Stimulated activated CD8-positive, alpha-beta memory T cell treated with anti-CD3 and anti-CD28 coated beads, Interleukin-4, amount 100 ng/mL, for 4 hours (primary cell): Measurements from ENCODE around the gene PLCB4.
"Not testable (repeated sequence)": the region's sequence is repeated elsewhere in the genome, so short reads cannot be mapped to it uniquely, and the experiment has no call there.

ENCODE experiments used
- DNase-seq, 2 donors: peaks; one replicate each; pipeline ENCODE4 v3.0.0-alpha.2; 2020; ENCODE audit warnings: low read depth in 2 of 2, low spot score in 1 of 2

The PLCB4 gene

DNA sequence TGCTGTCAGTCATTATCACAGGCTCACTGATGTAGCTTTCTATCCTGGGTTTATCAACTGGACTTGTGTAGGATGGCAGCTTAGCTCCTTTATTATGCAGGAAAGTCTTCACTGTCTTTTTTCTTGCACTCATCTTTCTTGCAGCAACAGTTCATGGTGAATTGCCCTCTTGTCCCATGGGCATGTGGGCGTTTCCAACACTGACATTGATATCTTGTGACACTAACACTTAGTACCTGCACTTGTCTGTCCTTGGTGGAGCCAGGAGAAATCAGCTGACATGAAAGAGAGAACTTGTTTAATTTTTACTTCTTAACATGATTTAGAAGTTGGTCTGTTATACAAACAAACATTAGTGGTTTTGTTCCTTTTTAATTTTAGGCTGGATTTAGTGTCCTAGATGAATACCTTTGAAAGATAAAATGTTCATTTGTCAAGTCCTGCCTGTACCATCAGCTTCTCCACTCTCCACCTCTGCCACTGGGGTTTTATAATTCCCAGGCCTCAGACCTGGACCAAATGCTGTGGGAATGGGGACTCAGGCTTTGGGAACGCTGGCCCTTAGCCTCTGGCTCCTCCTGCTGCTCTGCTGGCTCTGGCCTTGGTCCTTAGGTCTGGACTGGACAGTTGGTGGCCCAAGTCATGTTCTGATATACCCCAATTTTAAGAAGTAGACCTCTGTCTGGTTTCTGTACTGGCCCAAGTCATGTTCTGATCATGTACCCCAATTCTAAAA, 284.5 kb downstream of the PLCB4 start:
- no peak for DNase-seq

DNA sequence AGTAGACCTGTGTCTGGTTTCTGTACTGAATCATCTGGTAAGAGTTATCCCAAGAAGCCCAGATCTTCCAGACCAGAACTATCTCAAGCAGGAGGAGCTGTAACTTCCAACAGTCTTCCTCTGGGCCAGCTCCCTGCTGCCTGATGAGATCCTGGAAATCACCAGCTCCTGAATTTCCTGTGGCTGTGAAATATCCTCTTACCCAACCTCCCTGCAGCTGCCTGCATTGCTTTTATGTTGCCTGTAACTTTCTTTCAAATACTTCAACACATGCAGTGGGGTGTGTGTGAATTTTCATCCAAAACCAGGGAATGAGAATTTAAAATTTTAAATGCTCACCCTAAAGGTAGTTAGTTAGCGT, 285.0 kb downstream of the PLCB4 start:
- no peak for DNase-seq

DNA sequence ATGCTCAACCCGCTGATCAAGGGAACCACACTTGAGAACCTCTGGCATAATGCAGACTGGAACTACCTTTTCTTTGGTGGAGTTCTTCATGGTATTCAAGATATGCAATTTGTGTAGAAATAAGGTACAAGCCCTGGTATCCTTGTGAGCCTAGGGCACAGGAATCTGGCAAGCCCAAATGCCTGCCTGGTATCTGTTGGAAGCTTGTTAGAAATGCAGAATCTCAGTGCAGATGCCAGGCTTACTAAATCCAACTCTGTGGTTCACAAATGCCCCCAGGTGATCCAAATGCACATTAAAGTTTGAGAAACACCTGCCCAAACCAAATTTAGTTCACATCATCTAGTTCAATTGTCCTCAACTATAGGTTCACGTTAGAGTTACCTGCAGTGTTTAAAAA, 285.7 kb downstream of the PLCB4 start:
- DNase-seq = no peak

DNA sequence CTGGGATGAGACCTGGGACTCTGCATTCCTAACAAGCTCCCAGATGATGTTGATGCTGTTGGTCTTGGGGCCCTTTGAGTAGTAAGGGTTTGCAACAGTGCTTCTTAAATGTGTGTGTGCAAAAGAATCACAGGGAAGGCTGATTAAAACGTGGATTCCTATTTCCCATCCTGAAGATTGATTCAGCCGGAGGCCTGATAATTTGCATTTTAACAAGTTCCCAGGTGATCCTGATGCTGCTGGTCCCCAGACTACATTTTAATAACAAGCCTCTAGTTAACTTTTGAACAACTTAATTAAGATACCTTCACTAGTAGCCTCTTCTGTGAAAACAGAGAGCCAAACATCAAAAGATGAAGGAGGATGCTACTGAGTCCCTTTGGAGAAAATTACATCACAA, 289.1 kb downstream of the PLCB4 start:
- DNase-seq = no peak

DNA sequence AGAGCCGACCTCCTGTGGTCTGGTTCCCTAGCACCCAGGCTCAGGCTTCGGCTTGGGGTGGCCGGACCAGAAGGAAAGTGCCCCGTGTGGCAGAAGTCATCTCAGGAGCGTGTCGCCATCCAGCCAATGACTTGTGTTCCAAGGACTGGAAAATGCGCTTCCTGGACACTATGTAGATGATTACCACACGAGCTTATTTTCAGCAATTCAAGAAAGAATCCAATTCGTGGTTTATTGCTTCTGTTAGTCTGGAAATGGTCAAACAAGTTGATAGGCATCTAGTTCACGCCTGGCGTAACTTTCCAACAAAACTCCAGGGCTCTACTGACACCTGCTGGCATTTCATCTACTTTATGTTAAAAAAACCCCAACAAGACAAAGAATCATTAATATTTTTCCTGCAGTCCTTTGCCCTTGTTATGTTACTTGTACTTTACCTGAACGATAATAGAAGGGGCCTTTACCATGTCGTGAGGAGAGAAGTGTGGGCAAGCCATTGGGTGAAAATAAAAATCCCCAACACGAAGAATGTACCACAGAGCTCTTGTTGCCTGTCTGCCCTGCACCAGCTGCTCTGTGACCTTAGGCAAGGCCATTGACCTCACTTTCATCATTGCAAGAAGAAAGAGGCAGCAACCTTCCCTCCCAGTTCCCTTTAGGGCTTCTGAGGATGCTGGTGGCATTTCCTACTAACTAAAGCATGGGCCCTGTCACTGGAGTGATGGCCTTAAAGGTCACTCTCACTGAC, 290.8 kb downstream of the PLCB4 start:
- DNase-seq = no peak

DNA sequence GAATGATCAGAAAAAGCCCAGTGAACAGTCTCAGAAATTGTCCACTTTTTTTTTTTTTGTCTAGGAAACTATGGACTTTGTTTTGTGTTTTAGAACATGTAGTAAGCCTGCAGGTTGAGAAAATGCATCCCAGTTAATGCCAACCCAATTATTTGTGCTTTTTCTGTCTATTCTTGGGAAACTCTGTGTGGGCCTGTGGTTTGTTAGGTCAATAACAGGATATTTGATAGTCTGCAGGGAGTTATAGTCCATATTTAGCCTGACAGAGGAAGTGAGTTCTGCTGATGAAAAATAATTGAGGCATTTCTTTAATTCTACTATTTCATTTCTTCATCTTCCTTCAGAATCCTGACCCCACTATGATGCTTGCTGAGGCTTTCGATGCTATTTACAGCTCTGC, 291.5 kb downstream of the PLCB4 start:
- DNase-seq = no peak

DNA sequence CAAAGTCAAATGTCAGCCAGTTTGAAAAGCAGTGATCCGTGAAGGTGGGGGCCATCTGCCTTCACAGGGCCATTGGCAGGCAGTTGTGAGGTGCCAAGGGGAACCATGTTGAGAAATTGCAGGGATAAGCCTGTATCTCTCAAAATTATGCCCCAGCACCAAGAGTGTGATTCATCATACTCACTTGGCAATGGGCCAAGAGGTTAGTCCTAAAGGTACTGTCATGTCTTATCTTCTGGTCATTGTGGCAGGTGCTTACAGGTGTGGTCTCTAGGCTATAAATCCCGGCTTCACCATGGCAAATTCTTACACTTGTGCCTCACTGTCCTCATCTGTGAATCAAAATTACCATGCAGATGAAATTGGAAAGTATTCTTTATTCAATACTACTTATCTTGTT, 294.8 kb downstream of the PLCB4 start:
- no peak for DNase-seq

DNA sequence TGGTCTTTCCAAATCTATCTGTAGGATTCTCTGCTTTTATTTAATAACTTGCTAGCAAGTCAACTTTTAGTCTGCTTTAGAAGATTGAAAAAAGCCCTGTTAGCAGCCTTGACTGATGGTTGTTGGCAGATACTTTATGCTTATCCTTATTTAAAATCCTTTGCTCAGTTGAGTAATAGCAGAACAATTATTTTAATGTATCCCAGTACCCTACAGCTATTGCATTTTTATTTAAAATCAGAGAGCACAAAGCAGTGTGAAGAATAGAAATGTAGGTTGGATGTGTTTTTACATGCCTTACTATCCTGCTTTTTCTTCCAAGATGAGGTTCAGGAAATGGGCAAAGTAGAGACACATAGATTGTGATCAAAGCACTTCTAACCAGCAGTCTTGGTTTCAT, 298.4 kb downstream of the PLCB4 start:
- DNase-seq = no peak

DNA sequence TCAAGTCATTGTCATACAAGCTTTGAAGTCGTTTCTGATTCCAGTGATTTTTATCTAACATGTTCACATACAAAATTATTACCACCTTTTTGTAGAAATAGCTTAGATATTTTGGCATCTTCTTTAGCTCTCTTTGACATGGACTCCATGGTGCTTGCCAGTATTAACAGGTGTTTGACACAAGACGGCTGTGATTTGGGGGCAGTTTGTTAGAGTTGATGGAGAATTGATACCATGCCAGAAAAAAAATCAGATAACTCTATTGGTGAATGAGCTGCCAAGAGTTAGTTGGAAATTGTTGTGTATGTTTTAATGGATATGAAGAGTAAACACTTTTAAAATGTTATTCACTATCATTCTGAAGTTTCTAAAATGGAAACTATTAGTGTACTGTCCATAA, 298.9 kb downstream of the PLCB4 start:
- no peak for DNase-seq

DNA sequence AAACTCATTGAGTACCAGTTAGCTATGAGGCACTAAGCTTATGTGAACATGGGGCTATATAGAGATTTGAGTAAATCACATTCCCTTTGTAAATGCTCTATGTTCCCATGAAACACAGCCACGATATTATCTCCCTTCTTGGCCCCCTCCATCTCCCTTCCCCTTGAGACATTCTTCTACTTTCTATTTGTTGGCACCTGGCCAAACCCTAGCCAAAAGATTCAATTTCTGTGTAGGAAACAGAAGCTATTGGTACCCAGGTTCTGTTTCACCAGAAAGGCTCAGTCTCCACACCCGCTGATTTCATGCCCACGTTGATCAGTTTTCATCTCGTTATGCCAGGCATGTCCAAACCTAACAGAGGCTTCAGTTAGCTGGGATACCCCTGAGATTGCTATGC, 300.0 kb downstream of the PLCB4 start:
- DNase-seq = no peak

DNA sequence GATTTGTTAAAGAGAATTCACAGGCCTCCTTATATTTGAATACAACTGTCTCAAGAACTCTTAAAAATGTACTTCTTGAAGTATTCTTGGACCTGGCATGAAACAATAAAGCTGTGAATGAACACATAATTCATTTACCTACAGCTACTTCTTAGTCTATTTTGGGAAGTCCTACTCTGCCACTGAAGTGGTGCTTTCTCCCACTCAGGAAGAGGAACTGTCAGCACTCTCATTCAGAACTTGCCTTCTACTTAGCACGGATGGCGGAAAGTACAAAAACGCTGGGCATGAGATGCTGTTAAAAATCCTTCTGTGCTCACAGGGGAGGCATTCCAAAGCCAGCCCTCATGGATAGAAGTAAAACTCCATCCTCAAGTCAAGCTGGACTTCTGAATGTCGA, 300.7 kb downstream of the PLCB4 start:
- DNase-seq = no peak

DNA sequence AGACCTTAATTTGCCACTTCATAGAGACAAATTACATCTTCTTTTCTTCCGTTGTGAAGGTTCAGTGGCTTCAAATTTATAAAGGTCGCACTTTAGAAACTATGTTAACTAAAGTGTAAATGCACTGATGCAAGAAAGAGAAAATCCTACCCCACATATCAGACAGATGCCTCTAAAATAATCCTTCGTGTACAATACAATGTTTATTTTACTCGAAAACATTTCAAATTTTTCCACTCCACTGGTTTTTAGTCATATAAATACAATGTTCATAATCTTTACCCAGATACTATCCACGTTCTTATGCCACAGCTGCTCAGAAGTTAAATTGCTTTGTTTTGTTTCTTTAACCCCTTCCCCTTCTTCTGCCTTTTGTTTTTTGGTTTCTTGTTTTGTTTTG, 305.2 kb downstream of the PLCB4 start:
- DNase-seq = no peak

DNA sequence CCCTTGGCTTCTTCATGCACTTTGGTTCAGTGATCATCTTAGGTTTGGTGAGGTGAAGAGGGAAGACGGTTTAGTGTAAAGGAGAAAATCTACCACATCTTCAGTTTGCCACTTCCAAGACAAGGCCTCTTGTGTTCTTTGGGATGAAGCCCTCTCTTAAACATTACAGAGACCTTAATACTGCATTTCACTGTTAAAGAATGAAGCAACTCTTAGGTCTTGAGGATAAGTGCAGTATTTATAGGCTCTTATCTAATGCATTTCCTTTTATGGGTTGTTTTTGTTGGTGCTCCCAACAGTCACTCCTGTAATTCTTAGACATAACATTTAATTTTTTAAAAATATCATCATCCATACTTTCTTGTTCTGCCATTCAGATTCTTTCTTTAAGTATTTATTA, 305.6 kb downstream of the PLCB4 start:
- no peak for DNase-seq

DNA sequence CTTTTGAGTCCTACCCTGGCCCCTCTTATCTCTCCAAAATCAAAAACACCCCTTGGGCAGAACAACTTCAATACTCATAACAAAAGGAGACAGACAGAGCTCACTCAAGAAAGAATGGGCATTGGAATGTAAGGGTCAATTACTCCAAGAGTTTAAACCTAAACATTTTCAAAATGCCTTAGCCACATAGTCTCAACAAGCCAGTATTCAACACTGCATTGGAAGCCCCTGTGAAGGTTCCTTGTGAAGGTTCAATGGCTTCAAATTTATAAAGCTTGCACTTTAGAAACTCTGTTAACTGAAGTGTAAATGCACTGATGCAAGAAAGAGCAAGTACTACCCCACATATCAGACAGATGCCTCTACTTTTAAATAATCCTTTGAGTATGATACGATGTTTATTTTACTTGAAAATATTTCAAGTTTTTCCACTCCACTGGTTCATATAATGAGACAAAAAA, 306.4 kb downstream of the PLCB4 start:
- DNase-seq = no peak

DNA sequence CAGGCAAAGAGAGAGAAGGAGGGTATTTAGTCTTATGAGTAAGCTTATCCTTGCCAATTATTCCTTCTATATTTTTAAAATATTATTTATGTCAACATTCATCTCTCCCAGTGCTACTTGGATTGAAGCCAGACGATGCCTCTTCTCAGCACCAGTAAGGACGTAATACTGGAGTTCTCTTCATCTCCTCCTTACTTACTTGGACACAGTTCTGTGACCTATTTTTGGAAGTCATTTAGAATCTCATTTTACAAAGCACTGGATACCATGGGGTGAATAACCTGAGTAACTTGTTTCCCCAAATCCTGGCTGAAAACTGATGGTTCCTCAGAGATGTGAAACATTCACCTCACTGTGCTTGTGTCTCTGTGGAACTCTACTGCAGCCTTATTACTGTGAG, 308.1 kb downstream of the PLCB4 start:
- DNase-seq = no peak

DNA sequence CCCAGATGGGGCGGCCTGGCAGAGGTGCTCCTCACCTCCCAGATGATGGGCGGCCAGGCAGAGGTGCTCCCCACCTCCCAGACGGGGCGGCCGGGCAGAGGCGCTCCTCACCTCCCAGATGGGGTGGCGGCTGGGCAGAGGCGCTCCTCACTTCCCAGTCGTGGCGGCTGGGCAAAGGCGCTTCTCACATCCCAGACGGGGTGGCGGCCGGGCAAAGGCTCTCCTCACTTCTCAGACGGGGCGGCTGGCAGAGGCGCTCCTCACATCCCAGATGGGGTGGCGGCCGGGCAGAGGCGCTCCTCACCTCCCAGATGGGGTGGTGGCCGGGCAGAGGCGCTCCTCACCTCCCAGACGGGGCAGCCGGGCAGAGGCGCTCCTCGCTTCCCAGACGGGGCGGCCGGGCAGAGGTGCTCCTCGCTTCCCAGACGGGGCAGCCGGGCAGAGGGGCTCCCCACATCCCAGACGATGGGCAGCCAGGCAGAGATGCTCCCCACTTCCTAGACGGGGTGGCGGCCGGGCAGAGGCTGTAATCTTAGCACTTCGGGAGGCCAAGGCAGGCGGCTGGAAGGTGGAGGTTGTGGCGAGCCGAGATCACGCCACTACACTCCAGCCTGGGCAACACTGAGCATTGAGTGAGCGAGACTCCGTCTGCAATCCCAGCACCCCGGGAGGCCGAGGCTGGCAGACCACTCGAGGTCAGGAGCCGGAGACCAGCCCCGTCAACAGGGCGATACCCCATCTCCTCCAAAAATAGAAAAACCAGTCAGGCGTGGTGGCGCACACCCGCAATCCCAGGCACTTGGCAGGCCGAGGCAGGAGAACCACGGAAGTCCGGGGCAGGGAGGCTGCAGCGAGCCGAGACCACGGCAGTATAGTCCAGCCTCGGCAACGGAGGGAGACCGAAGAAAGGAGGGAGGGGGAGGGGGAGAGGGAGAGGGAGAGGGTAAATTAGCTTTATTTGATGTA, 316.7 kb downstream of the PLCB4 start:
- DNase-seq = not testable (repeated sequence)

DNA sequence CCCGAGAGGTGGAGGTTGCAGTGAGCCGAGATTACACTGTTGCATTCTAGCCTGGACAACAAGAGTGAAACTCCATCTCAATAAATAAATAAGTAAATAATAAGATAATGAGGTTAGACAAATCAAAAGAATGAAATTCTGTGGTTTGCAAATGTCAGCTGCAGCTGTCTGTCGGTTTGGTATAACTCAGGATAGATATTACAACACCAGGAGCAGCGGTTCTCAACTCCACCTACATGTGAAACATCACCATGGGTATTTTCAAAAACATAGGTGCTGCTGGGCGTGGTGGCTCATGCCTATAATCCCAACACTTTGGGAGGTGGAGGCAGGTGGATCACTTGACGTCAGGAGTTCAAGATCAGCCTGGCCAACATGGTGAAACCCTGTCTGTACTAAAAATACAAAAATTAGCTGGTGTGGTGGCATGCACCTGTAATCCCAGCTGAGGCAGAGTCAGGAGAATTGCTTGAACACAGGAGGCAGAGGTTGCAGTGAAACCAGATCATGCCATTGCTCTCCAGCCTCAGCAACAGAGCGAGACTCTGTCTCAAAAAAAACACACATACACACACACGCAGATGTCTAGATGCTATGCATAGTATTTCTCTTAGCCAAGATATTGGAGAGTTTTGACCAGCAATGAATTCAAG, 319.4 kb downstream of the PLCB4 start:
- DNase-seq = no peak

DNA sequence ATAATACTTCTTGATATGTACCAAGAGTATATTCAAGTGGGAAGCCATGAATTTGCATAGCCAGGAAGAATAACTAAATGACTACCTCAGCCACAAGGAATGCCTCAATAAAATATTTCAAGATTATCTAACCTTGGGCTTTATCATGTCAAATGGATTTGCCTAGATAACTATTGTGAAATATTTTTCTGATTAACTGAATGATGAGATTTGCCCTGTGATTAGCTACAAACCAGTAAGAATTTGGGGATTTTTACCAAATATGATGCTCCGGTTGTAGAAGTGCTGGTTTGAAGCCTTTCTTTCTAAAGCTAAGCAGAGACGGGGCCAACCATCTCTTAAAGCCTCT, 319.9 kb downstream of the PLCB4 start:
- no peak for DNase-seq

DNA sequence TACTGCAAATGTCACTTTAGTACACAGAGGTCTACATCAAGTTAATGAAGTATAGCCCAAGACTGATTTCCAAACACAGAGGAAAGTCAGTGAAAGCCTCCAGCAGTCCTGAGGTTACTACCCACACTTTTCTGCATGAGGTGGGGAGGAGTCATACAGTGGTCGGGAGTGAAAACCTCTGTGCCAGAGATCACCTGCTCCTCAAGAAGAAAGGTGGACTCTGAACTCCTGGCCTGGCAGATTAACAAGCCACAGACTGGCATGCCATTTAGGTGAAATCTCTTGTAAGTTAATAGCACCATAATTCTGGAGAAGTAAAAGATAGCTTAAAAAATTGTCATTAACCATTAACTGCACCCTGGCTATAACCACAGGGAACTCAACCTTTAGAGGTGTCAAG, 320.5 kb downstream of the PLCB4 start:
- DNase-seq = no peak

DNA sequence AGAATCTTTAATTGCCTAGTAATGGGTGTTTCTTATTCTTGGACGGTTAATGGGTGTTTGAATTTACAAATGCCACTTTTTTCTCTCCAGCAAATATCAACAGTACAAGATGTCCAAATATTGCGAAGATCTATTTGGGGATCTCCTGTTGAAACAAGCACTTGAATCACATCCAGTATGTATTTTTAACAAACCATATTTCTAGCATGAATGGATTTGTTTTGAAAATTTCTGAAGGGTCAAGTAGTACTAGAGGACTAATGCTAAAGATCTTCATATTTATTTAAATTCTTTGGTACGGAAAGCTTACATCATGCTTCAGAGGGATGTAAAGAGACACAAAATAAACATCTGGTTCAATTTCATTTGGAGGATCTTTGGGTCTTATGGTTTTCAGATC, 321.6 kb downstream of the PLCB4 start:
- no peak for DNase-seq
